HG02759 (cell line): Measurements from ENCODE around the gene TBL3.
"Not testable (repeated sequence)": the region's sequence is repeated elsewhere in the genome, so short reads cannot be mapped to it uniquely, and the experiment has no call there.

Experiments used
- ATAC-seq: cut with Tn5 transposase; IDR thresholded peaks from one replicate; pipeline ENCODE4 v1.9.1; 2021; ENCODE audit warnings: mild to moderate bottlenecking, moderate library complexity; ENCODE audit not compliant: unreplicated experiment

TBL3 gene

GRCh38 chr16:1942810-1943726 is 28.8 kb upstream of the TBL3 start, which contains the start of gene MSRB1:
MSRB1 (minus strand) TSS chr16:1943199; CDS start chr16:1943156, 43 bp downstream.
- peak; percentile 92 for ATAC-seq

DNA sequence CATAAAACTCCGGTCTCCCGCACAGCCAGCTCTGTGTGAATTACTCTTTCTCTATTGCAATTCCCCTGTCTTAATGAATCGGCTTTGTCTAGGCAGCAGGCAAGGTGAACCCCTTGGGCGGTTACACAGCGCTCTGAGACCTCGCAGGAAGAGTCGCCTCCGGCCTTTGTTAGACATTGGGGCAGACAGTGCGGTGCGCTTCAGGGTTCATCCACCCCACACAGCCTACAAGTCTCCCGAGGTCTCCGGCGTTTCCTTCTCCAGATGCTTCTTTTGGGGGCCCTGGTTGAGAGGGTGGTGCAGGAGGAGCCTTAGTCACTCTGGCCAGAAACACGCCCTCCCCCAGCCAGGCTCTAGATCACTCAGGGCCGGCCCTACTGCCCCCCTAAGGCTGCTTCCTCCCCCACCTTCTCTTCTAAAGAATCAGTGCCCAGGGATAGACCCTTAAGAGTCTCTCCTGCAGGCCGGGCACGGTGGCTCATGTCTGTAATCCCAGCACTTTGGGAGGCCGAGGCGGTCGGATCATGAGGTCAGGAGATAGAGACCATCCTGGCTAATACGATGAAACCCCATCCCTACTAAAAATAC is 27.1 kb upstream of the TBL3 start:
- ATAC-seq: no peak

DNA sequence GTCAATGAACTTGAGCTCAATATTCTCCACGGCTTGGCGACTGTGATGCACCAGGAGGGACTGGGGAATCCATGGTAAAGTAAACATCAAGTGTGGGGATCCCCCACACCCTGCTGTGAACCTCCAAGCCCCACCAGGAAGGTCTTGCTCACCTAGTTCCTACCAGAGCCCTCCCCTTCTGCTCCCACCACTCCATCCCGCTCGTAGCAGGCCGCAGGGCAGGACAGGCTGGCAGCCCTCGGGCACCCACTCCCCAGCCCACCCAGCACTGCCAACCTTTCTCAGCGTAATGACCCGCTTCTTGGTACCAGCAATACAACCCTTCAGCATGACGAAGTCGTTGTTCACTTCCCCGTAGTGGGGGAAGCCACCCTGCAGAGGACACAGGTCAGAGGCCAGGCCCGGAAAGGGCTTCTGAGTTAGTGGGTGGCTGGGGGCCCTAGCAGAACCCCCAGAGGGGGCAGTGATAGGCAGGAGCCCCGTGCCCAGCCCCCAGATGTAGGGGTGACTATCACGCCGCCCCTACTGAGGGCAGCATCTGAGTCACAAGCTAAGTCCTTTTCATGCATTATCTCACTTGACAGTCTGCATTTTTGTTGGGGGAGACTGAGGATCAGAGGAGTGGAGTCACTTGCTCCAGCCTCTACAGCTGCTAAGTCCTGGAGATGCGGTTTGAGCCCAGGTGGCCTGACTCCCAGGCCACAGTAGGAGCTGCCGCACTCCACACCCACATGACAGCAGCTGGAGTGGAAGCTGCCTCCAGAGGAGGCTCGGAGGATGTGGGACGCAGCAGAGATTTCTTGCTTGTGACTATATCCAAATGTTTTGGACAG is 26.1 kb upstream of the TBL3 start:
- ATAC-seq: no peak

DNA sequence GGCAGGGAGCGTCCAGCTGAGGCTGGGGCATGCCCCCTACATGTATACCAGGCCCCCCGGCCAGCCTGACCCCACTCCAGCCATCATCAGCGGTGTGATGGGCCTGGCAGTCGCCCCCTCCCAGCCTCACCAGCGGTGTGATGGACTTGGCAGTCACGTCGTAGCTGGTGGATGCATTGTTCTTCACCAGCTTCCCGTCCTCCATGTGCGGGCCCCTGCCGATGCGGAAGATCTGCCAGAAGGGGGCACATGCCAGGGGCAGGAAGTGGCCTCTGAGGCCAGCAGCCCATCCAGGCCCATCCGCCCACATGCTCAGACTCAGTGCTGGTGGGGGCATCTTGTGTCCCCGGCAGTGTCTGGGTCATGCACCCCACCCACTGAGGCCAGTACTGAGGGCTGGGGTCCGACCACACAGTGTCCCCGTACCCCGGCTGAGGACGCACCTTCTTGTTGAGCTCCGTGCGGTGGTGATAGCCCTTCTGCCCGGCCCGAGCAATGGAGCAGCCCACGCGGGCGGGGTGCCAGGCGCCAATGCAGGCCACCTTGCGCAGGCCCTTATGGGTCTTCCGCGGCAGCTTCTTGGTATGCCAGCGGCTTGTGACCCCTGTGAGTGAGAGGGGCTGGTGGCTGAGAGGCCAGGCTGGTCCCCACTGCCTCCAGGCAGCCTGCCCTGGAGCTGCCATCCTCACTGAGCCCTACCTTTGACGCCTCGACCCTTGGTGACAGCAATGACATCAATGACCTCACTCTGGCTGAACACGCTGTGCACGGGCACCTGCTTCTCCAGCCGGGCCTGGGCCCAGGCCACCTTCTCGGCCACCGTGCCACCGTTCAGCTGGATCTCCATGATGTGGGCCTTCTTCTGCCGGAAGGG is 25.1 kb upstream of the TBL3 start:
- ATAC-seq: no peak

DNA sequence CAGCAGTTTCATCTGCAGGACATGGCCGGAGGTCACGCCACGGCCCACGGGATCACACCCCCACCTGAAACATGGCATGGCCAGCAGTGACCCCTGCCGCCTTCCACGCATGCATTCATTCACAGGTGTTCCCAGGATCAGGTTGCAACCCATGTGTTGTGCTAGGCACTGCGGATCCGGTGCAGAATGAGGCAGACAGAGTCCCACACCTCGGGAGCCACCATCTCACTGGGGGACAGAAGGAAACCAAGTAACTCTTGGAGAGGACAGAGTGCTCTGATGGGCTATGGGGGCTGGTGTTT is 24.5 kb upstream of the TBL3 start:
- no peak for ATAC-seq

GRCh38 chr16:1949507-1949906 is 22.3 kb upstream of the TBL3 start:
- ATAC-seq: no peak

GRCh38 chr16:1950047-1950446 is 21.8 kb upstream of the TBL3 start:
- ATAC-seq: no peak

- ATAC-seq: no peak
Observed at GRCh38 chr16:1950559-1950958, 21.3 kb upstream of the TBL3 start.

DNA sequence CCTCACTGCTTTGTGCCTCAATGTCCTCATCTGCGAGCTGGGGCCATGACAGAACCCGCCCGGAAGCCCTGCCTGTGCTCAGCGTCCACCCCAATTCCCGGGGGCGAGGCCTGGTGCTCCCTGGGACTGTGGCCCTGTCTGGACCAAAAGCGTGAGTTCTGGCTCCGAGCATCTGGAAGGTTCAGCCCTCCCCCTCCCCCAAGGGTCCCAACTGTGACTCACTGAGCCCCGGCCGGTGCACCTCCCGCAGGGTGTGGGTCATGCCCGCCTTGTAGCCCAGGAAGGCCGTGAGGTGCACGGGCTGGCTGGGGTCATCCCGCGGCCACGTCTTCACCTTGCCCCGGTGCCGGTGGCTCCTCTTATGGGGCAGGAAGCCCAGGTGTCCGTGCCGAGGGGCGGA is 18.1 kb upstream of the TBL3 start:
- ATAC-seq: no peak

DNA sequence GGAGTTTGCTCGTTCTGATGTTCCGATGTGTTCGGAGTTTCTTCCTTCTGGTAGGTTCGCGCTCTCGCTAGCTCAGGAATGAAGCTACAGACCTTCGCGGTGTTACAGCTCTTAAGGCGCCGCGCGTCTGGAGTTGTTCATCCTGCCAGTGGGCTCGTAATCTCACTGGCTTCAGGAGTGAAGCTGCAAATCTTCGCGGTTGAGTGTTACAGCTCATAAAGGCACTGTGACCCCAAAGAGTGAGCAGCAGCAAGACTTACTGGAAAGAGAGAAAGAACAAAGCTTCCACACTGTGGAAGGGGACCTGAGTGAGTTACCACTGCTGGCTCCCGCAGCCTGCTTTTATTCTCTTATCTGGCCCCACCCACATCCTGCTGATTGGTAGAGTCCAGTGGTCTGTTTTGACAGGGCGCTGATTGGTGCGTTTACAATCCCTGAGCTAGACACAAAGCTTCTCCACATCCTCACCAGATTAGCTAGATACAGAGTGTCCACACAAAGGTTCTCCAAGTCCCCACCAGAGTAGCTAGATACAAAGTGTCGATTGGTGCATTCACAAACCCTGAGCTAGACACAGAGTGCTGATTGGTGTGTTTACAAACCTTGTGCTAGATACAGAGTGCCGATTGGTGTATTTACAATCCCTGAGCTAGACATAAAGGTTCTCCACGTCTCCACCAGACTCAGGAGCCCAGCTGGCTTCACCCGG is 14.3 kb upstream of the TBL3 start:
- ATAC-seq: not testable (repeated sequence)

- not testable (repeated sequence) for ATAC-seq
Observed at GRCh38 chr16:1958143-1958491, 13.7 kb upstream of the TBL3 start.

DNA sequence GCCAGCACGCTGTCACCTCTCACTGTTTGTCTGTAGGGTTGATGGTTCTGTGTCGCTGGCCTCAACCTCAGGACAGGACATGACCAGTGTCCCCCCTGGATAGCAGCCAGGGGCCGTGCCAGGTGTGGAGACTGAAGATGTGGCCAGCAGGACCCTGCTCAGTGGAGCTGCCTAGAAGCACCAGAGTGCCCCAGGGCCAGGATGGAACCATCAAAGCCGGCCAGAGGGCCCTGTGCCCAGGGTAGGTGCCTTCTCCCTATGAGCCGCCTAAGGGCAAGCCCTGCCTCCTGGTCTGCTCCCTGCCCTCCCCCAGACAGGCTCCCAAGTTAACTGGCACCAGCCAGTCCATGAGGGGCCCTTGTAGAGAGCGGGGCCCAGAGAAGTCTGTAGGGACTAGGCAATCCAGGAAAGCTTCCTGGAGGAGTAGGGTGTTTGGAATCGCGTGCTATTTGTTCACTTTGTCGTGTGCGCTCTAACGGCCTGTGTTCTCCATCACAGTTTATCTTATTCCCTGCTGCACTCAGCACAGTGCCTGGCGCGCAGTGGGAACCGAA is 13.1 kb upstream of the TBL3 start:
- ATAC-seq: no peak

- ATAC-seq: peak; percentile 79
Observed at GRCh38 chr16:1959269-1960039, 12.4 kb upstream of the TBL3 start, which contains the start of gene NDUFB10. NDUFB10 (plus strand) TSS chr16:1959538; CDS start chr16:1959625, 87 bp downstream.

- ATAC-seq: no peak
Observed at GRCh38 chr16:1960665-1961630, 10.9 kb upstream of the TBL3 start.

GRCh38 chr16:1961651-1962067 is 10.2 kb upstream of the TBL3 start:
- ATAC-seq: no peak

DNA sequence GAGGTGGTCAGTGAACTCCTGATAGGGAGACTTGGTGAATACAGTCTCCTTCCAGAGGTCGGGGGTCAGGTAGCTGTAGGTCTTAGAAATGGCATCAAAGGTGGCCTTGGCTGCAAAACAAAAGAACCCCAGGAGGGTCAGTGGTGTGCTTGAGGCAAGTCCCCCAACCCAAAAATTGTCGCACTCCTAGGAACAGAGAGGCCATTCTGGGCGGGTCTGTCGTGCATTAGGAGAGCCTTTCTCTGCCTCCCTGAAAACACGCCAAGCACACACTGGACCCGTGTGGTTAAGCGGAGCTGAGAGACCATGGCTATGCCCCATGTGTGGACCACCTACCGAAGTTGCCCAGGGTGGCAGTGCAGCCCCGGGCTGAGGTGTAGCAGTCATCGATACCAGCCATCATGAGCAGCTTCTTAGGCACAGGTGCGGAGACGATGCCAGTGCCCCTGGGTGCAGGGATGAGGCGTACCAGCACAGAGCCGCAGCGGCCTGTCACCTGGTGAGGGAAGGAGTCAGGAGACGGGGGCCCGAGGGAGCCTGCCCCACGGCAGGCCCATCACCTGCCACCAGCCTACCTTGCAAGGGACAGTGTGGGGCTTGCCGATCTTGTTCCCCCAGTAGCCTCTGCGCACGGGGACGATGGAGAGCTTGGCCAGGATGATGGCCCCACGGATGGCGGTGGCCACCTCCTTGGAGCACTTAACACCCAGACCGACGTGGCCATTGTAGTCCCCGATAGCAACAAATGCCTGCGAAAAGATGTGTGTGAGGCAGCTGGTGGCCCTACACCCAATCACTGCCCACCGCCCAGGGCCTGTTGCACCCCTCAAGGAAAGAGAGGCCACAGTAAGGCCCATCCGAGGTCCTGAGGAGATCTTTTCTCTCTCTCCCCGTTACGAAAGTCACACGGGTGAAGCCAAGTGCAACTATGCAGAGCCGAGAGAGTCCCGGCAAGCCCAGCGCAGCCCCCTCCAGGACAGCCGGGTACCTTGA is 9.4 kb upstream of the TBL3 start:
- ATAC-seq: not testable (repeated sequence)
